OCI-LY1 (cell line): ENCODE results near the gene SDK1.

Source experiments
- CTCF ChIP-seq: fragments of 200-600 bp; sonication (generic), shearing (Covaris generic); IDR thresholded peaks from 2 replicates; pipeline ENCODE4 v1.5.1; 2017; ENCODE audit warnings: mild to moderate bottlenecking, antibody characterized with exemption, low read length, moderate library complexity, mixed read lengths
- EZH2 ChIP-seq: fragments of 200-600 bp; sonication (generic), shearing (Covaris generic); IDR thresholded peaks from 2 replicates; pipeline ENCODE4 v1.8.0; 2017; ENCODE audit warnings: borderline replicate concordance, mixed run types, mild to moderate bottlenecking, antibody characterized with exemption, low read length, moderate library complexity, mixed read lengths

GRCh38 chr7:4147926-4148620, 847.0 kb downstream of the SDK1 start:
- no peak for TF ChIP-seq CTCF
- no peak for TF ChIP-seq EZH2
